PC-9 (cell line): ENCODE data around the gene VDR. TPM values are rescaled to one million over a fixed set of nuclear protein-coding genes. Genes with fewer than 3 reads are reported as not detected.

Experiments used
- BruUV-seq: library from RNA; stranded (reverse); fragments of 400-500 nt; replicated peaks from 2 replicates; lab custom pipeline; 2021; lab: Mats Ljungman, UMichigan
- CTCF ChIA-PET: fragments of 300-600 bp; sonication (Branson Sonifier 250); formaldehyde crosslinking; loops from one replicate; lab custom pipeline; 2022; ENCODE audit warnings: antibody characterized with exemption; lab: Charles Lee
- POLR2A ChIA-PET: fragments of 300-600 bp; sonication (Branson Sonifier 250); formaldehyde crosslinking; loops from one replicate; lab custom pipeline; 2022; ENCODE audit warnings: antibody characterized with exemption; ENCODE audit not compliant: unreplicated experiment; lab: Charles Lee
- DNase-seq, 2 experiments: peaks; one replicate each; pipeline versions ENCODE4 v3.0.0 to v3.0.0-alpha.2; 2015 to 2022; ENCODE audit warnings: mixed read lengths in 1 of 2
- H2AFZ ChIP-seq: fragments of 200-600 bp; sonication (generic); 2 replicates; pipeline ENCODE4 v1.8.1; 2017; ENCODE audit warnings: antibody characterized with exemption
- H3F3A ChIP-seq: fragments of 200-600 bp; sonication (generic); 2 replicates; pipeline ENCODE4 v1.8.1; 2017; ENCODE audit warnings: antibody characterized with exemption, mild to moderate bottlenecking, low read depth; ENCODE audit not compliant: insufficient read depth
- H3K27ac ChIP-seq: fragments of 200-600 bp; sonication (generic); 2 replicates; pipeline ENCODE4 v1.6.1; 2016; ENCODE audit warnings: mixed run types
- H3K27me3 ChIP-seq: fragments of 200-600 bp; sonication (generic); 2 replicates; pipeline ENCODE4 v1.6.1; 2016; ENCODE audit warnings: low read depth, mixed run types; ENCODE audit not compliant: insufficient read depth
- H3K36me3 ChIP-seq: fragments of 200-600 bp; sonication (generic); 2 replicates; pipeline ENCODE4 v1.6.1; 2016; ENCODE audit warnings: low read depth, mixed run types
- H3K4me1 ChIP-seq: fragments of 200-600 bp; sonication (generic); replicated peaks from 2 replicates; pipeline ENCODE4 v1.6.1; 2016; ENCODE audit warnings: mixed run types; ENCODE audit not compliant: insufficient read depth
- H3K4me2 ChIP-seq: fragments of 200-600 bp; sonication (generic); 2 replicates; pipeline ENCODE4 v1.6.1; 2017; ENCODE audit warnings: mixed run types
- H3K4me3 ChIP-seq: fragments of 200-600 bp; sonication (generic); 2 replicates; pipeline ENCODE4 v1.6.1; 2016; ENCODE audit warnings: mixed run types
- H3K79me2 ChIP-seq: fragments of 200-600 bp; sonication (generic); 2 replicates; pipeline ENCODE4 v1.6.1; 2017; ENCODE audit warnings: low read depth, mixed run types
- H3K9me2 ChIP-seq: fragments of 200-600 bp; sonication (generic); 2 replicates; pipeline ENCODE4 v1.8.1; 2017; ENCODE audit warnings: mild to moderate bottlenecking; ENCODE audit not compliant: insufficient read depth
- H3K9me3 ChIP-seq: fragments of 200-600 bp; sonication (generic); 2 replicates; pipeline ENCODE4 v1.8.1; 2016; ENCODE audit warnings: low read depth; ENCODE audit not compliant: insufficient read depth
- H4K20me1 ChIP-seq: fragments of 200-600 bp; sonication (generic); 2 replicates; pipeline ENCODE4 v1.8.1; 2017; ENCODE audit not compliant: insufficient read depth
- CTCF ChIP-seq: fragments of 200-600 bp; sonication (generic); conservative IDR thresholded peaks from 2 replicates; pipeline ENCODE4 v1.6.1; 2017; ENCODE audit warnings: mixed run types, antibody characterized with exemption, mild to moderate bottlenecking, moderate library complexity
- EZH2 ChIP-seq: fragments of 200-600 bp; sonication (generic); IDR thresholded peaks from 2 replicates; pipeline ENCODE4 v1.8.0; 2017; ENCODE audit warnings: antibody characterized with exemption, low read depth
- intact Hi-C: fragments of 100-400 bp; cut with micrococcal nuclease; formaldehyde crosslinking; loops from one replicate; pipeline ENCODE4 v1.10.0; 2022; ENCODE audit not compliant: unreplicated experiment
- total RNA-seq: library from RNA; stranded (reverse); gene quantifications from 2 replicates; pipeline ENCODE4 v1.2.3, GENCODE V29; 2021

Gene VDR
- total RNA-seq, 1 experiment from 2014 or later, result 12.3 TPM

- no peaks in the 10 kb centered on the region for H3K9me3 ChIP-seq
- H4K20me1 ChIP-seq, result no peaks in the 10 kb centered on the region
- no TSS peak for BruUV-seq
- ChIA-PET POLR2A (no interaction called here), CTCF (interaction anchor here (0.5 kb wide), 1 partner anchor 290 kb away, joined by 3 read pairs; the partner anchor contains the start of gene ASB8)
- H3F3A ChIP-seq, result no peaks in the 10 kb centered on the region
- H3K36me3 ChIP-seq, result no peaks in the 10 kb centered on the region
- H2AFZ ChIP-seq, result no peak overlapping the region
- H3K79me2 ChIP-seq, result no peaks in the 10 kb centered on the region
- intact Hi-C loops, result no loop called here
- no peak for TF ChIP-seq CTCF
- no peak for TF ChIP-seq EZH2
- H3K4me1 ChIP-seq, result no peaks in the 10 kb centered on the region
- no peak overlapping the region for H3K4me2 ChIP-seq
- no peaks in the 10 kb centered on the region for H3K9me2 ChIP-seq
- H3K4me3 ChIP-seq, result no peak overlapping the region
- no peak overlapping the region for H3K27ac ChIP-seq
- H3K27me3 ChIP-seq, result no peaks in the 10 kb centered on the region
- no peak for DNase-seq
Observed at GRCh38 chr12:47867495-47867941, 37.3 kb downstream of the VDR start.

- Histone ChIP-seq H3F3A (no peaks in the 10 kb centered on the region), H2AFZ (no peak overlapping the region), H3K9me2 (no peaks in the 10 kb centered on the region), H4K20me1 (no peaks in the 10 kb centered on the region), H3K27me3 (no peaks in the 10 kb centered on the region), H3K4me2 (no peak overlapping the region), H3K79me2 (no peaks in the 10 kb centered on the region), H3K4me3 (no peak overlapping the region), H3K9me3 (no peaks in the 10 kb centered on the region), H3K36me3 (no peaks in the 10 kb centered on the region), H3K27ac (no peak overlapping the region), H3K4me1 (no peaks in the 10 kb centered on the region)
- ChIA-PET CTCF (no interaction called here), POLR2A (no interaction called here)
- TF ChIP-seq EZH2 (no peak), CTCF (no peak)
- intact Hi-C loops, result no loop called here
- no peak for DNase-seq
- BruUV-seq, result no TSS peak
Observed at GRCh38 chr12:47864646-47865235, 40.1 kb downstream of the VDR start.

- H3K4me3 ChIP-seq, result no peak overlapping the region
Observed at GRCh38 chr12:47863985-47864384, 40.8 kb downstream of the VDR start.

More at GRCh38 chr12:47863985-47864384, 40.8 kb downstream of the VDR start:
- intact Hi-C loops, result no loop called here
- H4K20me1 ChIP-seq, result no peaks in the 10 kb centered on the region
- ChIA-PET POLR2A (no interaction called here), CTCF (interaction anchor here (0.6 kb wide), 1 partner anchor 97 kb away, joined by 12 read pairs; no protein-coding TSS in a partner anchor)
- DNase-seq, result no peak
- no peak for TF ChIP-seq CTCF
- no peak for TF ChIP-seq EZH2
- H3K9me2 ChIP-seq, result no peaks in the 10 kb centered on the region
- peaks cover 2% of the 10 kb centered on the region for H3K4me1 ChIP-seq
- peaks cover 4% of the 10 kb centered on the region; the same call in 1 of the 2 replicates for H3F3A ChIP-seq
- no peaks in the 10 kb centered on the region for H3K9me3 ChIP-seq
- H3K4me2 ChIP-seq, result no peak overlapping the region
- BruUV-seq, result no TSS peak
- H3K27ac ChIP-seq, result no peak overlapping the region
- no peaks in the 10 kb centered on the region for H3K36me3 ChIP-seq
- H3K27me3 ChIP-seq, result no peaks in the 10 kb centered on the region
- no peak overlapping the region for H2AFZ ChIP-seq
- no peaks in the 10 kb centered on the region for H3K79me2 ChIP-seq
